GM19351 (cell line): ENCODE measurements around the gene CEBPZOS.
A peak's percentile ranks its signal among the peaks of the same experiment; 100 is the strongest.

ENCODE experiments used
- ATAC-seq: cut with Tn5 transposase; IDR thresholded peaks from one replicate; pipeline ENCODE4 v1.9.1; 2021; ENCODE audit warnings: mild to moderate bottlenecking, moderate library complexity; ENCODE audit not compliant: unreplicated experiment

The CEBPZOS gene

GRCh38 chr2:37196320-37197195 lies at the start of gene CEBPZOS:
Gene CEBPZOS, plus strand, starts transcription at chr2:37196496. Its CDS starts 3,209 bp downstream, at chr2:37199705.
- peak; percentile 68 for ATAC-seq

- ATAC-seq, result no peak
These were observed 48.0 kb upstream of the CEBPZOS start for GRCh38 chr2:37148325-37148724.

- ATAC-seq, result no peak
These were observed 46.5 kb upstream of the CEBPZOS start for GRCh38 chr2:37149626-37150322.

- ATAC-seq, result no peak
These were observed 43.1 kb upstream of the CEBPZOS start for GRCh38 chr2:37153224-37153623.

- ATAC-seq, result no peak
These were observed 41.5 kb upstream of the CEBPZOS start for GRCh38 chr2:37154785-37155184.

GRCh38 chr2:37156071-37156856 lies 40.0 kb upstream of the CEBPZOS start:
- ATAC-seq, result peak; percentile 29

- ATAC-seq, result peak; percentile 91
These were observed 39.2 kb upstream of the CEBPZOS start, which contains the start of gene EIF2AK2 for GRCh38 chr2:37156857-37157714. Gene EIF2AK2, minus strand, starts transcription at chr2:37156980. Its CDS starts 9,174 bp downstream, at chr2:37147806.

- ATAC-seq, result no peak
These were observed 31.5 kb upstream of the CEBPZOS start for GRCh38 chr2:37164757-37165156.

- ATAC-seq, result no peak
These were observed 28.6 kb upstream of the CEBPZOS start for GRCh38 chr2:37167636-37168180.

- ATAC-seq, result no peak
These were observed 27.9 kb upstream of the CEBPZOS start for GRCh38 chr2:37168217-37168981.

- ATAC-seq, result no peak
These were observed 24.7 kb upstream of the CEBPZOS start for GRCh38 chr2:37171624-37171950.

- ATAC-seq, result no peak
These were observed 22.6 kb upstream of the CEBPZOS start for GRCh38 chr2:37173741-37174140.

- no peak for ATAC-seq
These were observed 16.2 kb upstream of the CEBPZOS start for GRCh38 chr2:37180006-37180639.

- ATAC-seq, result no peak
These were observed 15.7 kb upstream of the CEBPZOS start for GRCh38 chr2:37180640-37181039.

GRCh38 chr2:37181726-37182684 lies 14.3 kb upstream of the CEBPZOS start:
- no peak for ATAC-seq

- ATAC-seq, result no peak
These were observed 7.7 kb upstream of the CEBPZOS start, which contains the start of gene SULT6B1 for GRCh38 chr2:37188570-37188969. Gene SULT6B1, minus strand, starts transcription at chr2:37188670. Its CDS starts 30 bp downstream, at chr2:37188640.

- no peak for ATAC-seq
These were observed 6.7 kb upstream of the CEBPZOS start for GRCh38 chr2:37189452-37190153.
